T-helper 1 cell treated with Interleukin-12 subunit alpha and Interleukin-12 subunit beta and Interleukin-4 antibody, amounts not matched to agents 30 μg/mL and 1 μg/mL, for 36 hours (primary cell): Measurements from ENCODE around the gene ARMH3.

Source experiments
- H3K27ac Mint-ChIP-seq: one replicate; pipeline ENCODE4 v1.8.0; 2021; ENCODE audit warnings: mild to moderate bottlenecking, mixed read lengths
- H3K27me3 Mint-ChIP-seq: one replicate; pipeline ENCODE4 v1.8.0; 2021; ENCODE audit warnings: low read depth, mixed read lengths
- H3K36me3 Mint-ChIP-seq: one replicate; pipeline ENCODE4 v1.8.0; 2021; ENCODE audit warnings: low read depth, mixed read lengths
- H3K4me1 Mint-ChIP-seq: one replicate; pipeline ENCODE4 v1.8.0; 2021; ENCODE audit warnings: low read depth, mixed read lengths
- H3K4me3 Mint-ChIP-seq: one replicate; pipeline ENCODE4 v1.8.0; 2021; ENCODE audit warnings: mild to moderate bottlenecking, moderate library complexity, mixed read lengths
- H3K9me3 Mint-ChIP-seq: one replicate; pipeline ENCODE4 v1.8.0; 2021; ENCODE audit warnings: mixed read lengths

The ARMH3 gene

GRCh38 chr10:101922846-101923245 is 133.1 kb downstream of the ARMH3 start:
- H3K4me3 Mint-ChIP-seq = no peak overlapping the region
- H3K27me3 Mint-ChIP-seq = no peaks in the 10 kb centered on the region
- H3K9me3 Mint-ChIP-seq = no peaks in the 10 kb centered on the region
- peaks cover 10% of the 10 kb centered on the region for H3K36me3 Mint-ChIP-seq
- no peak overlapping the region for H3K27ac Mint-ChIP-seq
- peaks cover 12% of the 10 kb centered on the region for H3K4me1 Mint-ChIP-seq

DNA sequence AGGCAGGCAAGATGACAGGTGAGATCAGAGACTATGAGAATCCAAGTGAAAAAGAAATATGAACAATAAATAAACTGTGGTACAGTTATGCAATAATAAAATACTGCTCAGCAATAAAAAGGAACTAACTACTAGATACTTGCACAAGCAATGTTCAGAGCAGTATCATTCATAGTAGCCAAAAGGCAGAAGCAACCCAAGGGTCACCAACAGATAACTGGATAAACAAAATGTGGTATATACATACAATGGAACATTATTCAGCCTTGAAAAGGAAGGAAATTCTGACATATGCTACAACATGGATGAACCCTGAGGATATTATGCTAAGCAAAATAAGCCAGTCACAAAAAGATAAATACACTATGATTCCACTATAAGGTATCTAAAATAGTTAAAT is 135.4 kb downstream of the ARMH3 start:
- Mint-ChIP-seq H3K36me3 (peaks cover 10% of the 10 kb centered on the region), H3K4me3 (no peak overlapping the region), H3K27ac (no peak overlapping the region), H3K9me3 (no peaks in the 10 kb centered on the region), H3K27me3 (no peaks in the 10 kb centered on the region), H3K4me1 (peaks cover 12% of the 10 kb centered on the region)

GRCh38 chr10:101919026-101919770 is 136.8 kb downstream of the ARMH3 start:
- no peak overlapping the region for H3K27ac Mint-ChIP-seq

DNA sequence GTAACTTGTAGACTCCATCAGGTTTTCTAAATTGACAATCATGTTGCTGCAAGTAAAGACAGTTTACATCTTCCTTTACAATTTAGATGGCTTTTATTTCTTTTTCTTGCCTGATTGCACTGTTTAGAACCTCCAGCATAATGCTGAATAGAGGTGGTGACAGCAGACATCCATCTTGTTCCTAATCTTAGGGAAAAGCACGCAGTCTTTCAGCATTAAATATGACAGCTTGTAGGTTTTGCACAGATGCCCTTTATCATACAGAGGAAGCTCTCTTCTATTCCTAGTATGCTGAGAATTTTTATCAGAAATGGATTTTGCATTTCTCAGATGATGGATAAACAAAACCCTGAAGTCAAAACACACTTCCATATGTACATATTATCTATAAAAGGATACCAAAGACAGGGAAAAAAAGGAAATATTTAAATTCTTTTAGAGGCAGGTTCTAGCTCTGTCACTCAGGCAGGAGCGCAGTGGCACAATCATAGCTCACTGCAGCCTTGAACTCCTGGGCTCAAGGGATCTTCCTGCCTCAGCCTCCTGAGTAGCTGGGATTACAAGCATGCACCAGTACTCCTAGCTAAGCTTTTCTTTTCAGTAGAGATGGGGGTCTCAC is 143.3 kb downstream of the ARMH3 start:
- H3K36me3 Mint-ChIP-seq = peaks cover 6% of the 10 kb centered on the region
- no peak overlapping the region for H3K27ac Mint-ChIP-seq
- H3K4me3 Mint-ChIP-seq = no peak overlapping the region
- no peaks in the 10 kb centered on the region for H3K27me3 Mint-ChIP-seq
- no peaks in the 10 kb centered on the region for H3K9me3 Mint-ChIP-seq
- H3K4me1 Mint-ChIP-seq = no peaks in the 10 kb centered on the region

More at GRCh38 chr10:101919026-101919770, 136.8 kb downstream of the ARMH3 start:
- no peak overlapping the region for H3K4me3 Mint-ChIP-seq
- no peaks in the 10 kb centered on the region for H3K9me3 Mint-ChIP-seq
- no peaks in the 10 kb centered on the region for H3K27me3 Mint-ChIP-seq
- peaks cover 12% of the 10 kb centered on the region for H3K4me1 Mint-ChIP-seq
- H3K36me3 Mint-ChIP-seq = peaks cover 10% of the 10 kb centered on the region

DNA sequence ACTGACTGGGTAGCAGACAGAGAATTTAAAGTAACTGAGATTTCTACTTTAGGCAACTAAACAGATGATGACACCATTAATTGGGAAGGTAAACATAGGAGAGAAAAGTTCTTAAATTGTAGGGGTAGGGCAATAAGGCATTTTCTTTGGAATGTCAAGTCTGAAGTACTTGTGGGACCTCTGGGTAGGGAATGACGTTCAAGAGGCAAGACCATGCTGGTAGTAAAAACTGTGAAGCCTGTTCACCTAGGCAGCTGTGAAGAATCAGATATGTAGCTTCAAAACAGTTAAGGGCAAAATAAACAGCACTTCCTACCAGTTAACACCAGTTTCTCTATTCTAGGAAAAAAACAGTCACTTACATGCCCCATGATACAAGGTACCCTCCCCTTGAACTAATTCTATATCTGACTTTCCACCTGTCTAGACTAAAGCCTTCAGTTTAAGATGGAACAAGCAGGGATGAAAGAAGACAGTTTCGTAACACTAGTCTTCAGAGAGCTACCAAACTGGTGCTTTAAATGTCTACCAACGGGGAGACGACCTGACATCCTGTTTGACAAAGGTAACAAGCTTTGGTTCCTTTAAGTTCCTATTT is 149.3 kb downstream of the ARMH3 start:
- Mint-ChIP-seq H3K27me3 (no peaks in the 10 kb centered on the region), H3K9me3 (no peaks in the 10 kb centered on the region), H3K27ac (no peak overlapping the region), H3K4me3 (no peak overlapping the region), H3K4me1 (peaks cover 18% of the 10 kb centered on the region), H3K36me3 (peaks cover 9% of the 10 kb centered on the region)

DNA sequence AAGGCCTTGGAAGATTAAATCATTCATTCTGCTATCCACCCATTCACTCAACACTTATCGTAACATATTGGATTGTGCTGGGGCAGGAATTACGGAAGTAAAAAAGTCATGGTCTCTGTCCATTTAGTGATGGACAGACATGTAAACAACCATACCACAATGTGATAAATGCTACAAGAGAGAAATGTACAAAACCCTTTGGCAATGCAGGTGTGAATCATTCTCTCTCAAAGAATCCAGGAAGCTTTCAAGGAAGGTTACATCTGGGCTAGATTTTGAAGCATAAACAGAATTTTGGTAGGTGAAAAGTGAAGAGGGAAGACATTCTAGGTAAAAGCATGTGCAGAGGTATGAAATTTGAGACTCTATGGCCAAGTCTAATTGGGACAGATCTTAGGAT is 150.7 kb downstream of the ARMH3 start:
- Mint-ChIP-seq H3K4me3 (no peak overlapping the region), H3K27me3 (no peaks in the 10 kb centered on the region), H3K4me1 (peaks cover 18% of the 10 kb centered on the region), H3K27ac (no peak overlapping the region), H3K36me3 (peaks cover 6% of the 10 kb centered on the region), H3K9me3 (no peaks in the 10 kb centered on the region)

DNA sequence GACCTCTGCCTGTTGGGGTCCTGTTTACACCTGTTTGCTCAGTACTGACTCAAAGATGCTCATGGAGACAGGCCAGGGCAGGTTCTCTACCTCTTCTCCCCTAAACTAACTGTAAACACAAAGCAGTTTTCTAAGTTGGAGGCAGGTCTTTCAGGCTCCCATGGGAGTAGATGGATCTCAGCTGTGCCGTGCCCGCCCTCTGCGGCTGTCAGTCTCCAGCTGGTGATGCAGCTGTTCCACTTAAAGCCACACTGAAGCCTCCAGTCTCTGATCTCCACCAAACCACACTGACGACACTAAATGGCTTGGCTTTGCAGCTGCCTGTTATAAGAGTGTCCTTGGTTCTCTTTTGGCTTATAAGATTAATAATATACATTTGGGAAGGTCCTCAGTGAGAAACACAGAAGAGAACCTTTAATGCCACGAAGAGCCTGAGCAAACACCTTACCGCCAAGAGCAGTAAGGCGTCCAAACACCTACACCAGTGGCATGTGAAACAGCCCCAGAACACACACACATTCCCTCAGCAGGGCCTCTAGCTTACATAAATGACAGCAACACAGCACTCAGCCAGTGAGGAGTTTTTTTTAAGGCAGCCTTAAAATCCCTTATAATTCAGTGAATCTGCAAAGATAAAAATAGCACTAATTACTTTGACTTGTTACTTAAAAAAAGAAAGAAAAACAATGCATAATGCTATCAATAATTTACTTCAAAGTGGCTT is 152.0 kb downstream of the ARMH3 start:
- Mint-ChIP-seq H3K27me3 (no peaks in the 10 kb centered on the region), H3K27ac (peak overlapping the region; percentile 16), H3K4me3 (no peak overlapping the region), H3K4me1 (peaks cover 18% of the 10 kb centered on the region), H3K36me3 (peaks cover 3% of the 10 kb centered on the region), H3K9me3 (no peaks in the 10 kb centered on the region)

GRCh38 chr10:101902820-101903145 is 153.2 kb downstream of the ARMH3 start:
- no peaks in the 10 kb centered on the region for H3K27me3 Mint-ChIP-seq
- no peak overlapping the region for H3K27ac Mint-ChIP-seq
- H3K36me3 Mint-ChIP-seq = peaks cover 3% of the 10 kb centered on the region
- no peak overlapping the region for H3K4me3 Mint-ChIP-seq
- peaks cover 18% of the 10 kb centered on the region for H3K4me1 Mint-ChIP-seq
- H3K9me3 Mint-ChIP-seq = no peaks in the 10 kb centered on the region

DNA sequence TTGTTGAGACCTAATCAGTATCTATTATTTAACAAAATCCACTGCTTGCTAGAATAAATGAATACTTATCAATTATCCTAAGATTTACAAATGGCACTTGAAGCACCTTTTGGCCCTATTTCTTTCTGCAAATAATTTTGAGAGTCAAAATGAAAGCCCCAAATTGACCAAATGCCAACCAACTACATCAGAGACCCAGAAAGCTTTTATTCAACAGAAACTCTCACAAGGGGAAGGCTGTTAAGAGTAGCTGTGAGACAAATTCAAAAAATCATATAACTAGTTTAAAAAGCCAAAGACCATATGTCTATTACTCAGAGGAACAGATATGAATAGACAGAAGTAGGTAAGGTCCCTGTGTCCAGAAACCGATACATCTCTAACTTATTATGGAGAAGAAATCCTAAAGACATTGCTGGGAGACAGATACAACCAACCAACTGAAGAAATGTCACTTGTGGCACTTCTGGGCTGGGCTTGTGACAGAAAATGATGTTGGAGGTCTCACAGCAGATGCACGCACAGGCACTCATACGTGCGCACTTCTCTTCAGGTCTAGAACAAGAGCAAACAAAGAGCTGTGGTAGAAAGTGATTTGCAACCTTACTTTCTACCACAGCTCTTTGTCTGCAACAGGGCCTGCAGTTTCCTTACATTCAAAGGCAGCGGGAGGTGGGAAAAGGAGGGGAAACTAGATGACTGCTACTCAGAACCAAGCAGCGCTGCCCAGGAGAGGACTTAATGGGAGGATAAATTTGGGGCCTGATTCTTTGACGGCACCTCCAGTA is 153.7 kb downstream of the ARMH3 start:
- Mint-ChIP-seq H3K9me3 (no peaks in the 10 kb centered on the region), H3K27me3 (no peaks in the 10 kb centered on the region), H3K4me3 (no peak overlapping the region), H3K4me1 (peaks cover 18% of the 10 kb centered on the region), H3K36me3 (peaks cover 3% of the 10 kb centered on the region), H3K27ac (no peak overlapping the region)

GRCh38 chr10:101901340-101901739 is 154.6 kb downstream of the ARMH3 start:
- Mint-ChIP-seq H3K27ac (no peak overlapping the region), H3K36me3 (peaks cover 3% of the 10 kb centered on the region), H3K9me3 (no peaks in the 10 kb centered on the region), H3K4me3 (no peak overlapping the region), H3K27me3 (no peaks in the 10 kb centered on the region), H3K4me1 (peaks cover 13% of the 10 kb centered on the region)

DNA sequence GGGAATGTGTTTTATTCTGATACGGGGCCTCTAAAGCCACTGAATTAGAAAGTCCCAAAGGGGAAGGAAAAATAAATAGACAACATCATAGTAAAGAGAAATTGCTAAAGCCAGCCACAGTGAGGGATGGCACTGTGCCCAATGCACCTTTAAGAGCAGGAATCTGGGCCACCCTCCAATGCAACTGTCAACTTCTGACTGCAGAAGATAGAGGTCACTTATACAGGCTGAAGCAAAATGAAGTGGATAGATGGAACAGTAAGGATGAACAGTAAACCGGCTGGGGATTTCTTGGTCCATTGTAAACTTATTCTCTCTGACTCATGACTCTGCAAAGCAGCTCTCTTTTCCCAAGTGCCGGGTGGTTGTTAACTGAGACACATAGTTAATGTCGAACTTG is 158.3 kb downstream of the ARMH3 start:
- no peaks in the 10 kb centered on the region for H3K36me3 Mint-ChIP-seq
- H3K4me1 Mint-ChIP-seq = no peaks in the 10 kb centered on the region
- H3K9me3 Mint-ChIP-seq = no peaks in the 10 kb centered on the region
- no peak overlapping the region for H3K4me3 Mint-ChIP-seq
- no peaks in the 10 kb centered on the region for H3K27me3 Mint-ChIP-seq
- no peak overlapping the region for H3K27ac Mint-ChIP-seq

GRCh38 chr10:101896225-101896877 is 159.6 kb downstream of the ARMH3 start:
- Mint-ChIP-seq H3K4me3 (no peak overlapping the region), H3K9me3 (no peaks in the 10 kb centered on the region), H3K36me3 (no peaks in the 10 kb centered on the region), H3K27me3 (no peaks in the 10 kb centered on the region), H3K4me1 (no peaks in the 10 kb centered on the region), H3K27ac (no peak overlapping the region)

GRCh38 chr10:101895781-101896180 is 160.2 kb downstream of the ARMH3 start:
- Mint-ChIP-seq H3K4me3 (no peak overlapping the region), H3K27ac (no peak overlapping the region), H3K27me3 (no peaks in the 10 kb centered on the region), H3K36me3 (no peaks in the 10 kb centered on the region), H3K4me1 (no peaks in the 10 kb centered on the region), H3K9me3 (no peaks in the 10 kb centered on the region)

DNA sequence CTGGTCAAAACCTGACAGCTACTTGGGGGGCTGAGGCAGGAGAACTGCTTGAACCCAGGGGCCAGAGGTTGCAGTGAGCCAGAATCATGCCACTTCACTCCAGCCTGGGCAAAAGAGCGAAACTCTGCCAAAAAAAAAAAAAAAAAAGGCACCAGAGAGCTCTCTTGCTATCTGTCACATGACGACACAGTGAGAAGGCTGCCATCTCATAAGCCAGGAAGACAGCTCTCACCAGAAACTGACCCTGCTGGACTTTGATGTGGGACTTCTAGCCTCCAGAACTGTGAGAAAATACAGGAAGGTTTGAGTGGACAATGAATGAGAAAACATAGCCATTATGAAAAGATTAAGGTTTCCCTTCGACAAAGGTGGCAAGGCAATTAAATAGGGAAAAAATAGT is 161.2 kb downstream of the ARMH3 start:
- H3K4me3 Mint-ChIP-seq = no peak overlapping the region
- H3K36me3 Mint-ChIP-seq = no peaks in the 10 kb centered on the region
- no peak overlapping the region for H3K27ac Mint-ChIP-seq
- H3K9me3 Mint-ChIP-seq = no peaks in the 10 kb centered on the region
- H3K4me1 Mint-ChIP-seq = no peaks in the 10 kb centered on the region
- H3K27me3 Mint-ChIP-seq = no peaks in the 10 kb centered on the region
